ENCODE data around the gene LAMC1. TPM values are rescaled to one million over a fixed set of nuclear protein-coding genes. Genes with fewer than 3 reads are reported as not detected.
"Not testable (repeated sequence)": the region's sequence is repeated elsewhere in the genome, so short reads cannot be mapped to it uniquely, and the experiment has no call there.

LAMC1 gene
- total RNA-seq, 1 experiment from 2014 or later, result 138 TPM

GRCh38 chr1:183070234-183070922 is 47.2 kb downstream of the LAMC1 start:
- in situ Hi-C loops (cut with HindIII; ENCODE audit: low pct_unique_long_range_greater_than_20kb, low sequenced_read_pairs), result no loop called here
- DNase-seq (ENCODE audit: low read depth), result no peak

GRCh38 chr1:183070923-183071618 is 47.9 kb downstream of the LAMC1 start:
- DNase-seq (ENCODE audit: low read depth), result no peak
- in situ Hi-C loops (cut with HindIII; ENCODE audit: low pct_unique_long_range_greater_than_20kb, low sequenced_read_pairs), result no loop called here

GRCh38 chr1:183072595-183072994 is 49.4 kb downstream of the LAMC1 start:
- in situ Hi-C loops (cut with HindIII; ENCODE audit: low pct_unique_long_range_greater_than_20kb, low sequenced_read_pairs); DNase-seq (ENCODE audit: low read depth): not testable (repeated sequence)

GRCh38 chr1:183073320-183073719 is 50.1 kb downstream of the LAMC1 start:
- no peak for DNase-seq (ENCODE audit: low read depth)
- in situ Hi-C loops (cut with HindIII; ENCODE audit: low pct_unique_long_range_greater_than_20kb, low sequenced_read_pairs), result no loop called here

GRCh38 chr1:183074215-183074614 is 51.0 kb downstream of the LAMC1 start:
- in situ Hi-C loops (cut with HindIII; ENCODE audit: low pct_unique_long_range_greater_than_20kb, low sequenced_read_pairs), result no loop called here
- no peak for DNase-seq (ENCODE audit: low read depth)

- in situ Hi-C loops (cut with HindIII; ENCODE audit: low pct_unique_long_range_greater_than_20kb, low sequenced_read_pairs), result no loop called here
- no peak for DNase-seq (ENCODE audit: low read depth)
These were observed 52.6 kb downstream of the LAMC1 start for GRCh38 chr1:183075861-183076260.

GRCh38 chr1:183077097-183077496 is 53.9 kb downstream of the LAMC1 start:
- in situ Hi-C loops (cut with HindIII; ENCODE audit: low pct_unique_long_range_greater_than_20kb, low sequenced_read_pairs), result no loop called here
- DNase-seq (ENCODE audit: low read depth), result no peak

- in situ Hi-C loops (cut with HindIII; ENCODE audit: low pct_unique_long_range_greater_than_20kb, low sequenced_read_pairs), result no loop called here
- DNase-seq (ENCODE audit: low read depth), result peak; percentile 35
These were observed 56.6 kb downstream of the LAMC1 start for GRCh38 chr1:183079712-183080388.

- peak; percentile 66 for DNase-seq (ENCODE audit: low read depth)
- in situ Hi-C loops (cut with HindIII; ENCODE audit: low pct_unique_long_range_greater_than_20kb, low sequenced_read_pairs), result no loop called here
These were observed 57.2 kb downstream of the LAMC1 start for GRCh38 chr1:183080406-183080805.

- no peak for DNase-seq (ENCODE audit: low read depth)
- in situ Hi-C loops (cut with HindIII; ENCODE audit: low pct_unique_long_range_greater_than_20kb, low sequenced_read_pairs), result no loop called here
These were observed 58.3 kb downstream of the LAMC1 start for GRCh38 chr1:183081402-183082120.

GRCh38 chr1:183082650-183083049 is 59.4 kb downstream of the LAMC1 start:
- in situ Hi-C loops (cut with HindIII; ENCODE audit: low pct_unique_long_range_greater_than_20kb, low sequenced_read_pairs), result no loop called here
- no peak for DNase-seq (ENCODE audit: low read depth)

- in situ Hi-C loops (cut with HindIII; ENCODE audit: low pct_unique_long_range_greater_than_20kb, low sequenced_read_pairs), result no loop called here
- DNase-seq (ENCODE audit: low read depth), result no peak
These were observed 63.8 kb downstream of the LAMC1 start for GRCh38 chr1:183087001-183087400.

- DNase-seq (ENCODE audit: low read depth), result no peak
- in situ Hi-C loops (cut with HindIII; ENCODE audit: low pct_unique_long_range_greater_than_20kb, low sequenced_read_pairs), result no loop called here
These were observed 65.9 kb downstream of the LAMC1 start for GRCh38 chr1:183089025-183089639.

- in situ Hi-C loops (cut with HindIII; ENCODE audit: low pct_unique_long_range_greater_than_20kb, low sequenced_read_pairs), result no loop called here
- DNase-seq (ENCODE audit: low read depth), result no peak
These were observed 67.3 kb downstream of the LAMC1 start for GRCh38 chr1:183090391-183091006.

- no peak for DNase-seq (ENCODE audit: low read depth)
- in situ Hi-C loops (cut with HindIII; ENCODE audit: low pct_unique_long_range_greater_than_20kb, low sequenced_read_pairs), result no loop called here
These were observed 68.0 kb downstream of the LAMC1 start for GRCh38 chr1:183091181-183091580.

GRCh38 chr1:183092350-183092749 is 69.1 kb downstream of the LAMC1 start:
- DNase-seq (ENCODE audit: low read depth), result no peak
- in situ Hi-C loops (cut with HindIII; ENCODE audit: low pct_unique_long_range_greater_than_20kb, low sequenced_read_pairs), result no loop called here

- in situ Hi-C loops (cut with HindIII; ENCODE audit: low pct_unique_long_range_greater_than_20kb, low sequenced_read_pairs), result no loop called here
- no peak for DNase-seq (ENCODE audit: low read depth)
These were observed 69.9 kb downstream of the LAMC1 start for GRCh38 chr1:183093066-183093668.

Measured in Caki2 (cell line).